GM23338 (cell line): ENCODE measurements around the gene HSH2D. TPM values are rescaled to one million over a fixed set of nuclear protein-coding genes. Genes with fewer than 3 reads are reported as not detected.

ENCODE experiments used
- ATAC-seq: fragments of 200-7000 bp; cut with Tn5 transposase; 3 replicates; pipeline ENCODE4 v1.9.1; 2020
- DNase-seq: peaks from one replicate; pipeline ENCODE4 v3.0.0-alpha.2; 2015; ENCODE audit warnings: low spot score
- H2AFZ ChIP-seq: fragments of 200-600 bp; sonication (generic); 2 replicates; pipeline ENCODE4 v1.8.0; 2016; ENCODE audit warnings: antibody characterized with exemption, mild to moderate bottlenecking, moderate library complexity
- H3F3A ChIP-seq: fragments of 200-600 bp; sonication (generic); replicated peaks from 2 replicates; pipeline ENCODE4 v1.8.0; 2017; ENCODE audit warnings: antibody characterized with exemption, mixed run types, low read depth
- H3K27ac ChIP-seq: fragments of 200-600 bp; sonication (generic); 2 replicates; pipeline ENCODE4 v1.6.1; 2016; ENCODE audit warnings: low read depth
- H3K27me3 ChIP-seq: fragments of 200-600 bp; sonication (generic); 2 replicates; pipeline ENCODE4 v1.8.0; 2016; ENCODE audit warnings: mild to moderate bottlenecking, mixed run types, moderate library complexity; ENCODE audit not compliant: insufficient read depth
- H3K36me3 ChIP-seq: fragments of 200-600 bp; sonication (generic); 2 replicates; pipeline ENCODE4 v1.8.0; 2016; ENCODE audit warnings: mild to moderate bottlenecking; ENCODE audit not compliant: insufficient read depth
- H3K4me1 ChIP-seq: fragments of 200-600 bp; sonication (generic); 2 replicates; pipeline ENCODE4 v1.8.0; 2016; ENCODE audit warnings: mild to moderate bottlenecking, moderate library complexity; ENCODE audit not compliant: insufficient read depth
- H3K4me2 ChIP-seq: fragments of 200-600 bp; sonication (generic); 2 replicates; pipeline ENCODE4 v1.7.1; 2017; ENCODE audit warnings: mixed run types
- H3K4me3 ChIP-seq: fragments of 200-600 bp; sonication (generic); 2 replicates; pipeline ENCODE4 v1.6.1; 2016; ENCODE audit warnings: mixed run types
- H3K79me2 ChIP-seq: fragments of 200-600 bp; sonication (generic); replicated peaks from 2 replicates; pipeline ENCODE4 v1.8.0; 2017; ENCODE audit warnings: mild to moderate bottlenecking; ENCODE audit not compliant: insufficient read depth
- H3K9me2 ChIP-seq: fragments of 200-600 bp; sonication (generic); 2 replicates; pipeline ENCODE4 v1.8.0; 2017; ENCODE audit not compliant: insufficient read depth
- H4K20me1 ChIP-seq: fragments of 200-600 bp; sonication (generic); replicated peaks from 2 replicates; pipeline ENCODE4 v1.8.0; 2017; ENCODE audit warnings: mild to moderate bottlenecking; ENCODE audit not compliant: insufficient read depth
- H3K27ac Mint-ChIP-seq: 2 replicates; pipeline ENCODE4 v1.8.0; 2020; ENCODE audit warnings: inconsistent platforms, mild to moderate bottlenecking, moderate library complexity, mixed read lengths
- H3K27me3 Mint-ChIP-seq: 3 replicates; pipeline ENCODE4 v1.8.0; 2022; ENCODE audit warnings: low read depth, mild to moderate bottlenecking, moderate library complexity, mixed read lengths, inconsistent platforms; ENCODE audit not compliant: insufficient read depth, poor library complexity
- H3K36me3 Mint-ChIP-seq: 3 replicates; pipeline ENCODE4 v1.8.0; 2021; ENCODE audit warnings: low read depth, mild to moderate bottlenecking, inconsistent platforms, moderate library complexity, mixed read lengths
- H3K4me1 Mint-ChIP-seq: 3 replicates; pipeline ENCODE4 v1.8.0; 2020; ENCODE audit warnings: mild to moderate bottlenecking, inconsistent platforms, mixed read lengths
- H3K4me3 Mint-ChIP-seq: 3 replicates; pipeline ENCODE4 v1.8.0; 2021; ENCODE audit warnings: moderate library complexity, mild to moderate bottlenecking, inconsistent platforms, mixed read lengths
- H3K9me3 Mint-ChIP-seq: 3 replicates; pipeline ENCODE4 v1.8.0; 2020; ENCODE audit warnings: moderate library complexity, mild to moderate bottlenecking, inconsistent platforms, mixed read lengths
- CREB1 ChIP-seq: fragments of 250-450 bp; sonication (Bioruptor Pico); IDR thresholded peaks from 2 replicates; pipeline ENCODE4 v1.5.0; 2020; ENCODE audit warnings: low read depth, mild to moderate bottlenecking, moderate library complexity
- EZH2 ChIP-seq: fragments of 200-600 bp; sonication (generic); IDR thresholded peaks from one replicate; pipeline ENCODE4 v1.8.0; 2017; ENCODE audit warnings: antibody characterized with exemption, mild to moderate bottlenecking, low read depth; ENCODE audit not compliant: unreplicated experiment
- EZH2phosphoT487 ChIP-seq: fragments of 200-600 bp; sonication (generic); IDR thresholded peaks from one replicate; pipeline ENCODE4 v1.8.1; 2018; ENCODE audit warnings: antibody characterized with exemption; ENCODE audit not compliant: unreplicated experiment
- JUNB ChIP-seq: IDR thresholded peaks from one replicate; pipeline ENCODE4 v1.6.1; 2016; ENCODE audit warnings: antibody characterized with exemption; ENCODE audit not compliant: unreplicated experiment
- NANOG ChIP-seq: IDR thresholded peaks from 2 replicates; pipeline ENCODE4 v1.6.1; 2016; ENCODE audit warnings: antibody characterized with exemption, borderline replicate concordance
- POLR2AphosphoS5 ChIP-seq: IDR thresholded peaks from 2 replicates; pipeline ENCODE4 v1.6.1; 2016; ENCODE audit warnings: antibody characterized with exemption, low read depth
- STAT1 ChIP-seq: IDR thresholded peaks from one replicate; pipeline ENCODE4 v1.6.1; 2016; ENCODE audit warnings: antibody characterized with exemption; ENCODE audit not compliant: unreplicated experiment
- ZNF114 ChIP-seq: fragments of 250-450 bp; sonication (Bioruptor Pico); IDR thresholded peaks from 2 replicates; pipeline ENCODE4 v1.5.0; 2020; ENCODE audit warnings: mild to moderate bottlenecking, moderate library complexity
- ZNF331 ChIP-seq: fragments of 250-450 bp; sonication (Bioruptor Pico); IDR thresholded peaks from 2 replicates; pipeline ENCODE4 v1.5.0; 2020; ENCODE audit warnings: low read depth, mild to moderate bottlenecking, moderate library complexity
- polyA plus RNA-seq: library from polyadenylated mRNA; unstranded; fragments of >200 nt; fragmentation: Nextera tagmentation; extraction: Ambion mirVana; gene quantifications from 2 replicates; pipeline ENCODE4 v1.2.1, GENCODE V29; 2016
- total RNA-seq: library from RNA; depleted of rRNA; stranded (reverse); fragments of >200 nt; shearing (Covaris generic); gene quantifications from 2 replicates; pipeline ENCODE4 v1.2.3, GENCODE V29; 2014
- TF ChIP-seq, protein P1 (sequence below): IDR thresholded peaks from one replicate; pipeline ENCODE4 v1.6.1; 2018; ENCODE audit warnings: antibody characterized with exemption; ENCODE audit not compliant: unreplicated experiment
- TF ChIP-seq, protein P2 (sequence below): IDR thresholded peaks from 2 replicates; pipeline ENCODE4 v1.6.1; 2016; ENCODE audit warnings: antibody characterized with exemption
- TF ChIP-seq, protein P3 (sequence below): fragments of 250-450 bp; sonication (Bioruptor Pico); IDR thresholded peaks from 2 replicates; pipeline ENCODE4 v1.5.0; 2020; ENCODE audit warnings: mild to moderate bottlenecking, moderate library complexity
- TF ChIP-seq, protein P4 (sequence below), 2 experiments: fragments of 200-600 bp in 1 of 2; sonication (generic) in 1 of 2; conservative IDR thresholded peaks; 2 replicates each; pipeline versions ENCODE4 v1.5.1 to v1.6.1; 2016 to 2017; ENCODE audit warnings: antibody characterized with exemption in 2 of 2, low read depth in 2 of 2, mild to moderate bottlenecking in 2 of 2, moderate library complexity in 1 of 2

HSH2D gene
- total and polyA plus RNA-seq, 2 experiments from 2014 or later = 0.81 to 1.4 TPM

DNA sequence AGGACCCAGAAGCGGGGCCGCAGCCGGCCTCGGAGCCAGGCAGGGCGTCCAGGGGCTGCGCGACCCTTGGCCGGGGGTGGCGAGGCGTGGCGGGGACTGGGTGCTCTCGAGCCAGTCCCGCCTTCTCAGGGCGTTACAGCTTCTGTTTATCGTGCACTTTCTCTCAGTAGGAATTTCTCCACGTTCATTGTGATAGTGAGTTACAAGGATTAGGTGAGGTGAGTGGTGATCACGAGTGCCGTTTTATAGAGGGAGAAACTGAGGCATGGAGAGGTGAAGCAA, 54.8 kb downstream of the HSH2D start:
- H3K4me3 ChIP-seq = peak overlapping the region; percentile 96
- Mint-ChIP-seq H3K27me3 (peaks cover 4% of the 10 kb centered on the region), H3K9me3 (no peaks in the 10 kb centered on the region), H3K27ac (no peak overlapping the region; the same call in 1 of the 2 replicates), H3K4me1 (peaks cover 11% of the 10 kb centered on the region), H3K36me3 (no peaks in the 10 kb centered on the region; the same call in 2 of the 3 replicates), H3K4me3 (peak overlapping the region; percentile 89)
- H3K4me2 ChIP-seq = peak overlapping the region; percentile 85
- peaks cover 3% of the 10 kb centered on the region for H3K4me1 ChIP-seq
- H2AFZ ChIP-seq = peak overlapping the region; percentile 90; the same call in 1 of the 2 replicates
- no peaks in the 10 kb centered on the region for H3K9me2 ChIP-seq
- no peaks in the 10 kb centered on the region for H3K36me3 ChIP-seq
- no peaks in the 10 kb centered on the region for H3K27me3 ChIP-seq
- no peak for ATAC-seq
- no peaks in the 10 kb centered on the region; the same call in 1 of the 2 replicates for H4K20me1 ChIP-seq
- TF ChIP-seq ZNF114 (CRISPR knock-in tag) = no peak
- no peak for TF ChIP-seq ZNF331 (CRISPR knock-in tag)
- TF ChIP-seq STAT1 = no peak
- no peak for TF ChIP-seq EZH2
- TF ChIP-seq, protein P1, sequence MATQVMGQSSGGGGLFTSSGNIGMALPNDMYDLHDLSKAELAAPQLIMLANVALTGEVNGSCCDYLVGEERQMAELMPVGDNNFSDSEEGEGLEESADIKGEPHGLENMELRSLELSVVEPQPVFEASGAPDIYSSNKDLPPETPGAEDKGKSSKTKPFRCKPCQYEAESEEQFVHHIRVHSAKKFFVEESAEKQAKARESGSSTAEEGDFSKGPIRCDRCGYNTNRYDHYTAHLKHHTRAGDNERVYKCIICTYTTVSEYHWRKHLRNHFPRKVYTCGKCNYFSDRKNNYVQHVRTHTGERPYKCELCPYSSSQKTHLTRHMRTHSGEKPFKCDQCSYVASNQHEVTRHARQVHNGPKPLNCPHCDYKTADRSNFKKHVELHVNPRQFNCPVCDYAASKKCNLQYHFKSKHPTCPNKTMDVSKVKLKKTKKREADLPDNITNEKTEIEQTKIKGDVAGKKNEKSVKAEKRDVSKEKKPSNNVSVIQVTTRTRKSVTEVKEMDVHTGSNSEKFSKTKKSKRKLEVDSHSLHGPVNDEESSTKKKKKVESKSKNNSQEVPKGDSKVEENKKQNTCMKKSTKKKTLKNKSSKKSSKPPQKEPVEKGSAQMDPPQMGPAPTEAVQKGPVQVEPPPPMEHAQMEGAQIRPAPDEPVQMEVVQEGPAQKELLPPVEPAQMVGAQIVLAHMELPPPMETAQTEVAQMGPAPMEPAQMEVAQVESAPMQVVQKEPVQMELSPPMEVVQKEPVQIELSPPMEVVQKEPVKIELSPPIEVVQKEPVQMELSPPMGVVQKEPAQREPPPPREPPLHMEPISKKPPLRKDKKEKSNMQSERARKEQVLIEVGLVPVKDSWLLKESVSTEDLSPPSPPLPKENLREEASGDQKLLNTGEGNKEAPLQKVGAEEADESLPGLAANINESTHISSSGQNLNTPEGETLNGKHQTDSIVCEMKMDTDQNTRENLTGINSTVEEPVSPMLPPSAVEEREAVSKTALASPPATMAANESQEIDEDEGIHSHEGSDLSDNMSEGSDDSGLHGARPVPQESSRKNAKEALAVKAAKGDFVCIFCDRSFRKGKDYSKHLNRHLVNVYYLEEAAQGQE = no peak
- TF ChIP-seq, protein P2, sequence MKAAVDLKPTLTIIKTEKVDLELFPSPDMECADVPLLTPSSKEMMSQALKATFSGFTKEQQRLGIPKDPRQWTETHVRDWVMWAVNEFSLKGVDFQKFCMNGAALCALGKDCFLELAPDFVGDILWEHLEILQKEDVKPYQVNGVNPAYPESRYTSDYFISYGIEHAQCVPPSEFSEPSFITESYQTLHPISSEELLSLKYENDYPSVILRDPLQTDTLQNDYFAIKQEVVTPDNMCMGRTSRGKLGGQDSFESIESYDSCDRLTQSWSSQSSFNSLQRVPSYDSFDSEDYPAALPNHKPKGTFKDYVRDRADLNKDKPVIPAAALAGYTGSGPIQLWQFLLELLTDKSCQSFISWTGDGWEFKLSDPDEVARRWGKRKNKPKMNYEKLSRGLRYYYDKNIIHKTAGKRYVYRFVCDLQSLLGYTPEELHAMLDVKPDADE = no peak
- no peak for TF ChIP-seq POLR2AphosphoS5
- TF ChIP-seq, protein P3, sequence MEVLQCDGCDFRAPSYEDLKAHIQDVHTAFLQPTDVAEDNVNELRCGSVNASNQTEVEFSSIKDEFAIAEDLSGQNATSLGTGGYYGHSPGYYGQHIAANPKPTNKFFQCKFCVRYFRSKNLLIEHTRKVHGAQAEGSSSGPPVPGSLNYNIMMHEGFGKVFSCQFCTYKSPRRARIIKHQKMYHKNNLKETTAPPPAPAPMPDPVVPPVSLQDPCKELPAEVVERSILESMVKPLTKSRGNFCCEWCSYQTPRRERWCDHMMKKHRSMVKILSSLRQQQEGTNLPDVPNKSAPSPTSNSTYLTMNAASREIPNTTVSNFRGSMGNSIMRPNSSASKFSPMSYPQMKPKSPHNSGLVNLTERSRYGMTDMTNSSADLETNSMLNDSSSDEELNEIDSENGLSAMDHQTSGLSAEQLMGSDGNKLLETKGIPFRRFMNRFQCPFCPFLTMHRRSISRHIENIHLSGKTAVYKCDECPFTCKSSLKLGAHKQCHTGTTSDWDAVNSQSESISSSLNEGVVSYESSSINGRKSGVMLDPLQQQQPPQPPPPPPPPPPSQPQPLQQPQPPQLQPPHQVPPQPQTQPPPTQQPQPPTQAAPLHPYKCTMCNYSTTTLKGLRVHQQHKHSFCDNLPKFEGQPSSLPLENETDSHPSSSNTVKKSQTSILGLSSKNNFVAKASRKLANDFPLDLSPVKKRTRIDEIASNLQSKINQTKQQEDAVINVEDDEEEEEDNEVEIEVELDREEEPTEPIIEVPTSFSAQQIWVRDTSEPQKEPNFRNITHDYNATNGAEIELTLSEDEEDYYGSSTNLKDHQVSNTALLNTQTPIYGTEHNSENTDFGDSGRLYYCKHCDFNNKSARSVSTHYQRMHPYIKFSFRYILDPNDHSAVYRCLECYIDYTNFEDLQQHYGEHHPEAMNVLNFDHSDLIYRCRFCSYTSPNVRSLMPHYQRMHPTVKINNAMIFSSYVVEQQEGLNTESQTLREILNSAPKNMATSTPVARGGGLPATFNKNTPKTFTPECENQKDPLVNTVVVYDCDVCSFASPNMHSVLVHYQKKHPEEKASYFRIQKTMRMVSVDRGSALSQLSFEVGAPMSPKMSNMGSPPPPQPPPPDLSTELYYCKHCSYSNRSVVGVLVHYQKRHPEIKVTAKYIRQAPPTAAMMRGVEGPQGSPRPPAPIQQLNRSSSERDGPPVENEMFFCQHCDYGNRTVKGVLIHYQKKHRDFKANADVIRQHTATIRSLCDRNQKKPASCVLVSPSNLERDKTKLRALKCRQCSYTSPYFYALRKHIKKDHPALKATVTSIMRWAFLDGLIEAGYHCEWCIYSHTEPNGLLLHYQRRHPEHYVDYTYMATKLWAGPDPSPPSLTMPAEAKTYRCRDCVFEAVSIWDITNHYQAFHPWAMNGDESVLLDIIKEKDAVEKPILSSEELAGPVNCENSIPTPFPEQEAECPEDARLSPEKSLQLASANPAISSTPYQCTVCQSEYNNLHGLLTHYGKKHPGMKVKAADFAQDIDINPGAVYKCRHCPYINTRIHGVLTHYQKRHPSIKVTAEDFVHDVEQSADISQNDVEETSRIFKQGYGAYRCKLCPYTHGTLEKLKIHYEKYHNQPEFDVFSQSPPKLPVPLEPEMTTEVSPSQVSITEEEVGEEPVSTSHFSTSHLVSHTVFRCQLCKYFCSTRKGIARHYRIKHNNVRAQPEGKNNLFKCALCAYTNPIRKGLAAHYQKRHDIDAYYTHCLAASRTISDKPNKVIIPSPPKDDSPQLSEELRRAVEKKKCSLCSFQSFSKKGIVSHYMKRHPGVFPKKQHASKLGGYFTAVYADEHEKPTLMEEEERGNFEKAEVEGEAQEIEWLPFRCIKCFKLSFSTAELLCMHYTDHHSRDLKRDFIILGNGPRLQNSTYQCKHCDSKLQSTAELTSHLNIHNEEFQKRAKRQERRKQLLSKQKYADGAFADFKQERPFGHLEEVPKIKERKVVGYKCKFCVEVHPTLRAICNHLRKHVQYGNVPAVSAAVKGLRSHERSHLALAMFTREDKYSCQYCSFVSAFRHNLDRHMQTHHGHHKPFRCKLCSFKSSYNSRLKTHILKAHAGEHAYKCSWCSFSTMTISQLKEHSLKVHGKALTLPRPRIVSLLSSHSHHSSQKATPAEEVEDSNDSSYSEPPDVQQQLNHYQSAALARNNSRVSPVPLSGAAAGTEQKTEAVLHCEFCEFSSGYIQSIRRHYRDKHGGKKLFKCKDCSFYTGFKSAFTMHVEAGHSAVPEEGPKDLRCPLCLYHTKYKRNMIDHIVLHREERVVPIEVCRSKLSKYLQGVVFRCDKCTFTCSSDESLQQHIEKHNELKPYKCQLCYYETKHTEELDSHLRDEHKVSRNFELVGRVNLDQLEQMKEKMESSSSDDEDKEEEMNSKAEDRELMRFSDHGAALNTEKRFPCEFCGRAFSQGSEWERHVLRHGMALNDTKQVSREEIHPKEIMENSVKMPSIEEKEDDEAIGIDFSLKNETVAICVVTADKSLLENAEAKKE (CRISPR knock-in tag) = no peak
- no peak for TF ChIP-seq NANOG
- no peak for TF ChIP-seq CREB1
- TF ChIP-seq JUNB = no peak
- TF ChIP-seq EZH2phosphoT487 = no peak
- TF ChIP-seq, protein P4, sequence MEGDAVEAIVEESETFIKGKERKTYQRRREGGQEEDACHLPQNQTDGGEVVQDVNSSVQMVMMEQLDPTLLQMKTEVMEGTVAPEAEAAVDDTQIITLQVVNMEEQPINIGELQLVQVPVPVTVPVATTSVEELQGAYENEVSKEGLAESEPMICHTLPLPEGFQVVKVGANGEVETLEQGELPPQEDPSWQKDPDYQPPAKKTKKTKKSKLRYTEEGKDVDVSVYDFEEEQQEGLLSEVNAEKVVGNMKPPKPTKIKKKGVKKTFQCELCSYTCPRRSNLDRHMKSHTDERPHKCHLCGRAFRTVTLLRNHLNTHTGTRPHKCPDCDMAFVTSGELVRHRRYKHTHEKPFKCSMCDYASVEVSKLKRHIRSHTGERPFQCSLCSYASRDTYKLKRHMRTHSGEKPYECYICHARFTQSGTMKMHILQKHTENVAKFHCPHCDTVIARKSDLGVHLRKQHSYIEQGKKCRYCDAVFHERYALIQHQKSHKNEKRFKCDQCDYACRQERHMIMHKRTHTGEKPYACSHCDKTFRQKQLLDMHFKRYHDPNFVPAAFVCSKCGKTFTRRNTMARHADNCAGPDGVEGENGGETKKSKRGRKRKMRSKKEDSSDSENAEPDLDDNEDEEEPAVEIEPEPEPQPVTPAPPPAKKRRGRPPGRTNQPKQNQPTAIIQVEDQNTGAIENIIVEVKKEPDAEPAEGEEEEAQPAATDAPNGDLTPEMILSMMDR (conservative IDR thresholded peaks at IDR 0.05; ENCODE audit: low read depth in 2 of 2) = no peak
- no peaks in the 10 kb centered on the region for H3K79me2 ChIP-seq
- no peak for DNase-seq
- H3F3A ChIP-seq = no peaks in the 10 kb centered on the region
- no peak overlapping the region for H3K27ac ChIP-seq
